ENCODE measurements around the gene FAM8A1. TPM values are rescaled to one million over a fixed set of nuclear protein-coding genes. Genes with fewer than 3 reads are reported as not detected.
A peak's percentile ranks its signal among the peaks of the same experiment; 100 is the strongest.

FAM8A1 gene
- total and polyA plus RNA-seq, 2 of the 13 experiments (the other 11 are each of a cell fraction or from before 2014, with no cell fraction given), result 30.5 to 34.3 TPM

DNA sequence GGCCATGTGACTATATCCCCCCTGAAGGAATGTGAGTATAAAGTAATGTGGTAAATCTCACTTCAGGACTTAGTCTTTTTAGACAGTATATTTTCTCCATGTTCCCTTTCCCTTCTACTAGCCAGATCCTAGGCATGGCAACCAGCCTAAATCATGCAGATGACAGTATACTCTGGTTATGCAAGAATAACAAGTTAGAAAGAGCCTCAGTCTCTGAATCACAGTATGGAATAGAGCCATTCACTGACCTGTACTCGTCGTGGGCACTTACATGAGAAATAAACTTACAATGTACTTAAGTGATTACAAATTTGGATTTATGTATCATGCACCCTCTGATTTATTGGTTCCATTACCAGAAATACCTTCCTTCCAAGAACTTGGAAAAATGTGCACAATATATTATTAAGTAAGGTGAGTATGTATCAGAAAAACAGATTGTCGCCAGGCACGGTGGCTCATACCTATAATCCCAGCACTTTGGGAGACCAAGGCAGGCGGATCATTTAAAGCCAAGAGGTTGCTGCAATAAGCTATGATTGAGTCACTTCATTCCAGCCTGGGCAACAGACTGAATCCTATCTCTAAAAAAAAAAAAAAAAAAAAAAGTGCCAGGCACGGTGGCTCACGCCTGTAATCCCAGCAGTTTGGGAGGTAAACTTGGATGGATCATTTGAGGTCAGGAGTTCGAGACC is 25.1 kb upstream of the FAM8A1 start (continued):
- TF ChIP-seq, protein P1, sequence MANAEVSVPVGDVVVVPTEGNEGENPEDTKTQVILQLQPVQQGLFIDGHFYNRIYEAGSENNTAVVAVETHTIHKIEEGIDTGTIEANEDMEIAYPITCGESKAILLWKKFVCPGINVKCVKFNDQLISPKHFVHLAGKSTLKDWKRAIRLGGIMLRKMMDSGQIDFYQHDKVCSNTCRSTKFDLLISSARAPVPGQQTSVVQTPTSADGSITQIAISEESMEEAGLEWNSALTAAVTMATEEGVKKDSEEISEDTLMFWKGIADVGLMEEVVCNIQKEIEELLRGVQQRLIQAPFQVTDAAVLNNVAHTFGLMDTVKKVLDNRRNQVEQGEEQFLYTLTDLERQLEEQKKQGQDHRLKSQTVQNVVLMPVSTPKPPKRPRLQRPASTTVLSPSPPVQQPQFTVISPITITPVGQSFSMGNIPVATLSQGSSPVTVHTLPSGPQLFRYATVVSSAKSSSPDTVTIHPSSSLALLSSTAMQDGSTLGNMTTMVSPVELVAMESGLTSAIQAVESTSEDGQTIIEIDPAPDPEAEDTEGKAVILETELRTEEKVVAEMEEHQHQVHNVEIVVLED (CRISPR knock-in tag; IDR thresholded peaks at IDR 0.05; ENCODE audit: borderline replicate concordance), result no peak
- TF ChIP-seq ZNF878 (CRISPR knock-in tag; IDR thresholded peaks at IDR 0.05), result no peak
- TF ChIP-seq ZNF782 (CRISPR knock-in tag; IDR thresholded peaks at IDR 0.05; ENCODE audit: borderline replicate concordance), result no peak
- no peak for TF ChIP-seq ZFYVE20 (CRISPR knock-in tag; IDR thresholded peaks at IDR 0.05; ENCODE audit: borderline replicate concordance, low read depth)
- TF ChIP-seq MBD4 (IDR thresholded peaks at IDR 0.05; ENCODE audit: borderline replicate concordance, low read length), result no peak

DNA sequence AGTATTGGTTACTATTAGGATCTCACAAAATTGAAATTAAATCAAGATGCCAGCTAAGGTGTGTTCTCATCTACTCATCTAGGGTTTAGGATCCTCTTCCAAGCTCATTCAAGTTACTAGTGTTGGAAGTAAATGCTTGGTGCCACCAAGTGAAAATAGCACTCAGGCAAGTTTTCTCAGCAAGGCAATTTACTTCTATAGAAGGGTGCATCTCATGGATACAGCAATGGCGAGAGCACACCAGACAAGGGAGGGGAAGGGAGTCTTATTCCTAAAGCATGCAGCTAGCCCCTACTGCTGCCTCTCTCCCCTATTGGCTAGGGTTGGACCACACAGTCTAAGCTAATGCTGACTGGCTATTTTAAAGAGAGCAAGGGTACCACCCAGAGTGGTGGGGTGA is 23.0 kb upstream of the FAM8A1 start:
- H3K27me3 ChIP-seq (ENCODE audit: control insufficient read depth in 1 of 2, insufficient read depth in 2 of 2, low read length in 2 of 2), result no peaks in the 10 kb centered on the region; a peak in 1 of 5 replicates
- ChIA-PET POLR2A (no interaction called here), CTCF (ENCODE audit: low intra/inter-chr PET ratio, low total read pairs) (no interaction called here)
- H3K9ac ChIP-seq (ENCODE audit: insufficient read depth, low read depth, low read length), result no peak overlapping the region
- ATAC-seq (no peak), FAIRE-seq (no peak), DNase-seq (ENCODE audit: low spot score) (no peak)
- WGBS (ENCODE audit: low lambda C conversion rate), result 47% methylated on average over 1 of the region's 1 CpG
- intact Hi-C loops (cut with micrococcal nuclease; ENCODE audit: unreplicated experiment), result no loop called here
- no peaks in the 10 kb centered on the region for H3K36me3 ChIP-seq (replicated peaks in 1 of 2; ENCODE audit: control insufficient read depth in 1 of 2, insufficient read depth in 2 of 2, low read length in 2 of 2)
- H4K20me1 ChIP-seq (ENCODE audit: insufficient read depth, low read length), result no peaks in the 10 kb centered on the region
- no peak overlapping the region for H2AFZ ChIP-seq (ENCODE audit: low read length)
- no peak overlapping the region for H3K27ac ChIP-seq (ENCODE audit: extremely low read length, insufficient read depth, low read length)
- no peak overlapping the region for H3K4me2 ChIP-seq (ENCODE audit: low read depth, low read length)
- TF ChIP-seq ZNF562 (CRISPR knock-in tag; IDR thresholded peaks at IDR 0.05; ENCODE audit: borderline replicate concordance), result peak; percentile 89
- no peak for TF ChIP-seq SMAD3 (CRISPR knock-in tag; IDR thresholded peaks at IDR 0.05)
- TF ChIP-seq ISX (CRISPR knock-in tag; conservative IDR thresholded peaks at IDR 0.05), result no peak
- TF ChIP-seq, protein P2, sequence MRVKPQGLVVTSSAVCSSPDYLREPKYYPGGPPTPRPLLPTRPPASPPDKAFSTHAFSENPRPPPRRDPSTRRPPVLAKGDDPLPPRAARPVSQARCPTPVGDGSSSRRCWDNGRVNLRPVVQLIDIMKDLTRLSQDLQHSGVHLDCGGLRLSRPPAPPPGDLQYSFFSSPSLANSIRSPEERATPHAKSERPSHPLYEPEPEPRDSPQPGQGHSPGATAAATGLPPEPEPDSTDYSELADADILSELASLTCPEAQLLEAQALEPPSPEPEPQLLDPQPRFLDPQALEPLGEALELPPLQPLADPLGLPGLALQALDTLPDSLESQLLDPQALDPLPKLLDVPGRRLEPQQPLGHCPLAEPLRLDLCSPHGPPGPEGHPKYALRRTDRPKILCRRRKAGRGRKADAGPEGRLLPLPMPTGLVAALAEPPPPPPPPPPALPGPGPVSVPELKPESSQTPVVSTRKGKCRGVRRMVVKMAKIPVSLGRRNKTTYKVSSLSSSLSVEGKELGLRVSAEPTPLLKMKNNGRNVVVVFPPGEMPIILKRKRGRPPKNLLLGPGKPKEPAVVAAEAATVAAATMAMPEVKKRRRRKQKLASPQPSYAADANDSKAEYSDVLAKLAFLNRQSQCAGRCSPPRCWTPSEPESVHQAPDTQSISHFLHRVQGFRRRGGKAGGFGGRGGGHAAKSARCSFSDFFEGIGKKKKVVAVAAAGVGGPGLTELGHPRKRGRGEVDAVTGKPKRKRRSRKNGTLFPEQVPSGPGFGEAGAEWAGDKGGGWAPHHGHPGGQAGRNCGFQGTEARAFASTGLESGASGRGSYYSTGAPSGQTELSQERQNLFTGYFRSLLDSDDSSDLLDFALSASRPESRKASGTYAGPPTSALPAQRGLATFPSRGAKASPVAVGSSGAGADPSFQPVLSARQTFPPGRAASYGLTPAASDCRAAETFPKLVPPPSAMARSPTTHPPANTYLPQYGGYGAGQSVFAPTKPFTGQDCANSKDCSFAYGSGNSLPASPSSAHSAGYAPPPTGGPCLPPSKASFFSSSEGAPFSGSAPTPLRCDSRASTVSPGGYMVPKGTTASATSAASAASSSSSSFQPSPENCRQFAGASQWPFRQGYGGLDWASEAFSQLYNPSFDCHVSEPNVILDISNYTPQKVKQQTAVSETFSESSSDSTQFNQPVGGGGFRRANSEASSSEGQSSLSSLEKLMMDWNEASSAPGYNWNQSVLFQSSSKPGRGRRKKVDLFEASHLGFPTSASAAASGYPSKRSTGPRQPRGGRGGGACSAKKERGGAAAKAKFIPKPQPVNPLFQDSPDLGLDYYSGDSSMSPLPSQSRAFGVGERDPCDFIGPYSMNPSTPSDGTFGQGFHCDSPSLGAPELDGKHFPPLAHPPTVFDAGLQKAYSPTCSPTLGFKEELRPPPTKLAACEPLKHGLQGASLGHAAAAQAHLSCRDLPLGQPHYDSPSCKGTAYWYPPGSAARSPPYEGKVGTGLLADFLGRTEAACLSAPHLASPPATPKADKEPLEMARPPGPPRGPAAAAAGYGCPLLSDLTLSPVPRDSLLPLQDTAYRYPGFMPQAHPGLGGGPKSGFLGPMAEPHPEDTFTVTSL (CRISPR knock-in tag; IDR thresholded peaks at IDR 0.05; ENCODE audit: borderline replicate concordance), result no peak
- no peak overlapping the region for H3K4me3 ChIP-seq (replicated peaks in 1 of 3; ENCODE audit: insufficient read depth in 1 of 3, low read depth in 2 of 3, low read length in 3 of 3)
- H3K79me2 ChIP-seq (ENCODE audit: insufficient read depth, low read length), result no peaks in the 10 kb centered on the region
- in situ Hi-C loops (cut with HindIII; ENCODE audit: extremely low pct_ligation_motif_present, low pct_unique_long_range_greater_than_20kb), result no loop called here
- H3K4me1 ChIP-seq (ENCODE audit: insufficient read depth, low read length), result no peaks in the 10 kb centered on the region
- BruUV-seq (replicated peaks), result no TSS peak
- peaks cover 13% of the 10 kb centered on the region for H3K9me3 ChIP-seq (ENCODE audit: low read length)
